AG08396 (cell line): ENCODE results near the gene SLC13A5.
"Not testable (repeated sequence)": the region's sequence is repeated elsewhere in the genome, so short reads cannot be mapped to it uniquely, and the experiment has no call there.

Experiments used
- DNase-seq: peaks from one replicate; pipeline ENCODE4 v3.0.0; 2012; ENCODE audit warnings: low spot score, mixed read lengths

The SLC13A5 gene

GRCh38 chr17:6713130-6713917 is at the start of gene SLC13A5:
Gene SLC13A5 (minus strand): TSS chr17:6713369. CDS start chr17:6713333, 36 bp downstream.
- DNase-seq, result peak; percentile 54

- DNase-seq, result no peak
Observed at GRCh38 chr17:6761779-6762178, 48.6 kb upstream of the SLC13A5 start.

GRCh38 chr17:6757747-6758146 is 44.6 kb upstream of the SLC13A5 start:
- no peak for DNase-seq

GRCh38 chr17:6756425-6757031 is 43.4 kb upstream of the SLC13A5 start:
- DNase-seq, result no peak

- DNase-seq, result peak; percentile 27
Observed at GRCh38 chr17:6755731-6756184, 42.6 kb upstream of the SLC13A5 start, which contains the start of gene XAF1. Gene XAF1 (plus strand): TSS chr17:6756046. CDS start chr17:6756079, 33 bp downstream.

- DNase-seq, result peak; percentile 23
Observed at GRCh38 chr17:6755281-6755680, 42.1 kb upstream of the SLC13A5 start.

- no peak for DNase-seq
Observed at GRCh38 chr17:6753546-6753945, 40.4 kb upstream of the SLC13A5 start.

- peak; percentile 62 for DNase-seq
Observed at GRCh38 chr17:6753006-6753445, 39.9 kb upstream of the SLC13A5 start.

- peak; percentile 92 for DNase-seq
Observed at GRCh38 chr17:6752068-6752909, 39.1 kb upstream of the SLC13A5 start.

GRCh38 chr17:6749519-6749918 is 36.4 kb upstream of the SLC13A5 start:
- DNase-seq, result no peak

GRCh38 chr17:6748617-6749016 is 35.4 kb upstream of the SLC13A5 start:
- DNase-seq, result no peak

GRCh38 chr17:6746665-6747064 is 33.5 kb upstream of the SLC13A5 start:
- DNase-seq, result not testable (repeated sequence)

GRCh38 chr17:6729531-6729930 is 16.4 kb upstream of the SLC13A5 start:
- no peak for DNase-seq

- no peak for DNase-seq
Observed at GRCh38 chr17:6724009-6724408, 10.8 kb upstream of the SLC13A5 start.

- DNase-seq, result no peak
Observed at GRCh38 chr17:6721744-6722143, 8.6 kb upstream of the SLC13A5 start.

- DNase-seq, result no peak
Observed at GRCh38 chr17:6716736-6717135, 3.6 kb upstream of the SLC13A5 start.

GRCh38 chr17:6714315-6714874 is 1.2 kb upstream of the SLC13A5 start:
- DNase-seq, result no peak

GRCh38 chr17:6713918-6714271 is 726 bp upstream of the SLC13A5 start:
- DNase-seq, result no peak

- no peak for DNase-seq
Observed at GRCh38 chr17:6712854-6713129, 377 bp downstream of the SLC13A5 start.

GRCh38 chr17:6712058-6712853 is 913 bp downstream of the SLC13A5 start:
- no peak for DNase-seq

- no peak for DNase-seq
Observed at GRCh38 chr17:6711681-6712057, 1.5 kb downstream of the SLC13A5 start.
